ENCODE measurements around the gene PDE4DIP.
"Not testable (repeated sequence)": the region's sequence is repeated elsewhere in the genome, so short reads cannot be mapped to it uniquely, and the experiment has no call there.

Gene PDE4DIP

GRCh38 chr1:148888597-148888996 lies 44.4 kb downstream of the PDE4DIP start:
- H3K4me1 ChIP-seq (ENCODE audit: control insufficient read depth, insufficient read depth, low read depth, low read length); H3K4me2 ChIP-seq (ENCODE audit: low read length, poor library complexity, severe bottlenecking); H3K18ac ChIP-seq (ENCODE audit: low read depth in 1 of 2, low read length in 2 of 2); H2BK12ac ChIP-seq (ENCODE audit: low read length in 2 of 2); H3K36me3 ChIP-seq (ENCODE audit: control insufficient read depth in 1 of 2, insufficient read depth in 2 of 2, low read depth in 1 of 2, low read length in 2 of 2); H3K9ac ChIP-seq (ENCODE audit: low read length); H2AFZ ChIP-seq (ENCODE audit: low read depth, low read length); H4K8ac ChIP-seq (ENCODE audit: low read length); H3K27ac ChIP-seq (ENCODE audit: low read length, poor library complexity, severe bottlenecking); H3K4ac ChIP-seq (ENCODE audit: low read depth in 1 of 2, low read length in 2 of 2); H2BK120ac ChIP-seq (ENCODE audit: low read depth, low read length); H3K14ac ChIP-seq (ENCODE audit: low read length in 2 of 2); H2BK5ac ChIP-seq (ENCODE audit: low read depth, low read length, poor library complexity, severe bottlenecking); H3K9me3 ChIP-seq (ENCODE audit: control insufficient read depth, low read length); H3K23ac ChIP-seq (ENCODE audit: low read length in 2 of 2); H4K91ac ChIP-seq (ENCODE audit: low read length); H2AK5ac ChIP-seq (ENCODE audit: low read length, severe bottlenecking); H3K79me1 ChIP-seq (replicated peaks; ENCODE audit: low read length, poor library complexity, severe bottlenecking); DNase-seq; H3K4me3 ChIP-seq (ENCODE audit: insufficient read depth in 1 of 2, low read depth in 1 of 2, low read length in 2 of 2); H3K27me3 ChIP-seq (ENCODE audit: control insufficient read depth in 1 of 2, insufficient read depth in 1 of 2, low read length in 2 of 2); H2BK15ac ChIP-seq (ENCODE audit: low read depth, poor library complexity, severe bottlenecking): not testable (repeated sequence)
- WGBS = no CpG with 5 or more reads among the region's 5 CpGs

GRCh38 chr1:148889267-148890074 lies 45.2 kb downstream of the PDE4DIP start:
- H3K14ac ChIP-seq (ENCODE audit: low read length in 2 of 2); H2BK120ac ChIP-seq (ENCODE audit: low read depth, low read length); H2BK5ac ChIP-seq (ENCODE audit: low read depth, low read length, poor library complexity, severe bottlenecking); H3K36me3 ChIP-seq (ENCODE audit: control insufficient read depth in 1 of 2, insufficient read depth in 2 of 2, low read depth in 1 of 2, low read length in 2 of 2); H4K8ac ChIP-seq (ENCODE audit: low read length); H3K23ac ChIP-seq (ENCODE audit: low read length in 2 of 2); H2AFZ ChIP-seq (ENCODE audit: low read depth, low read length); H2BK12ac ChIP-seq (ENCODE audit: low read length in 2 of 2); DNase-seq; H3K18ac ChIP-seq (ENCODE audit: low read depth in 1 of 2, low read length in 2 of 2); H3K79me1 ChIP-seq (replicated peaks; ENCODE audit: low read length, poor library complexity, severe bottlenecking); H3K4ac ChIP-seq (ENCODE audit: low read depth in 1 of 2, low read length in 2 of 2); H4K91ac ChIP-seq (ENCODE audit: low read length); H3K9me3 ChIP-seq (ENCODE audit: control insufficient read depth, low read length); H3K27me3 ChIP-seq (ENCODE audit: control insufficient read depth in 1 of 2, insufficient read depth in 1 of 2, low read length in 2 of 2); H2AK5ac ChIP-seq (ENCODE audit: low read length, severe bottlenecking); H3K27ac ChIP-seq (ENCODE audit: low read length, poor library complexity, severe bottlenecking); H3K4me3 ChIP-seq (ENCODE audit: insufficient read depth in 1 of 2, low read depth in 1 of 2, low read length in 2 of 2); H3K9ac ChIP-seq (ENCODE audit: low read length); H2BK15ac ChIP-seq (ENCODE audit: low read depth, poor library complexity, severe bottlenecking); H3K4me2 ChIP-seq (ENCODE audit: low read length, poor library complexity, severe bottlenecking); H3K4me1 ChIP-seq (ENCODE audit: control insufficient read depth, insufficient read depth, low read depth, low read length): not testable (repeated sequence)
- WGBS = no CpG with 5 or more reads among the region's 28 CpGs

- not testable (repeated sequence) for H4K8ac ChIP-seq (ENCODE audit: low read length); H3K4me2 ChIP-seq (ENCODE audit: low read length, poor library complexity, severe bottlenecking); H3K9ac ChIP-seq (ENCODE audit: low read length); H3K36me3 ChIP-seq (ENCODE audit: control insufficient read depth in 1 of 2, insufficient read depth in 2 of 2, low read depth in 1 of 2, low read length in 2 of 2); H3K9me3 ChIP-seq (ENCODE audit: control insufficient read depth, low read length); H2BK5ac ChIP-seq (ENCODE audit: low read depth, low read length, poor library complexity, severe bottlenecking); H3K4ac ChIP-seq (ENCODE audit: low read depth in 1 of 2, low read length in 2 of 2); H3K79me1 ChIP-seq (replicated peaks; ENCODE audit: low read length, poor library complexity, severe bottlenecking); H3K18ac ChIP-seq (ENCODE audit: low read depth in 1 of 2, low read length in 2 of 2); H2BK120ac ChIP-seq (ENCODE audit: low read depth, low read length); H2BK12ac ChIP-seq (ENCODE audit: low read length in 2 of 2); DNase-seq; H3K23ac ChIP-seq (ENCODE audit: low read length in 2 of 2); H3K4me1 ChIP-seq (ENCODE audit: control insufficient read depth, insufficient read depth, low read depth, low read length); H2BK15ac ChIP-seq (ENCODE audit: low read depth, poor library complexity, severe bottlenecking); H3K14ac ChIP-seq (ENCODE audit: low read length in 2 of 2); H3K4me3 ChIP-seq (ENCODE audit: insufficient read depth in 1 of 2, low read depth in 1 of 2, low read length in 2 of 2); H4K91ac ChIP-seq (ENCODE audit: low read length); H3K27ac ChIP-seq (ENCODE audit: low read length, poor library complexity, severe bottlenecking); H3K27me3 ChIP-seq (ENCODE audit: control insufficient read depth in 1 of 2, insufficient read depth in 1 of 2, low read length in 2 of 2); H2AK5ac ChIP-seq (ENCODE audit: low read length, severe bottlenecking); H2AFZ ChIP-seq (ENCODE audit: low read depth, low read length)
- no CpG with 5 or more reads among the region's 4 CpGs for WGBS
Measured at GRCh38 chr1:148890075-148890568, 45.9 kb downstream of the PDE4DIP start.

- not testable (repeated sequence) for H3K23ac ChIP-seq (ENCODE audit: low read length in 2 of 2); H3K4me3 ChIP-seq (ENCODE audit: insufficient read depth in 1 of 2, low read depth in 1 of 2, low read length in 2 of 2); H3K27ac ChIP-seq (ENCODE audit: low read length, poor library complexity, severe bottlenecking); DNase-seq; H2BK5ac ChIP-seq (ENCODE audit: low read depth, low read length, poor library complexity, severe bottlenecking); H3K18ac ChIP-seq (ENCODE audit: low read depth in 1 of 2, low read length in 2 of 2); H4K8ac ChIP-seq (ENCODE audit: low read length); H3K79me1 ChIP-seq (replicated peaks; ENCODE audit: low read length, poor library complexity, severe bottlenecking); H3K27me3 ChIP-seq (ENCODE audit: control insufficient read depth in 1 of 2, insufficient read depth in 1 of 2, low read length in 2 of 2); H2BK120ac ChIP-seq (ENCODE audit: low read depth, low read length); H2BK12ac ChIP-seq (ENCODE audit: low read length in 2 of 2); H3K4ac ChIP-seq (ENCODE audit: low read depth in 1 of 2, low read length in 2 of 2); H3K14ac ChIP-seq (ENCODE audit: low read length in 2 of 2); H2BK15ac ChIP-seq (ENCODE audit: low read depth, poor library complexity, severe bottlenecking); H3K4me2 ChIP-seq (ENCODE audit: low read length, poor library complexity, severe bottlenecking); H3K9ac ChIP-seq (ENCODE audit: low read length); H3K9me3 ChIP-seq (ENCODE audit: control insufficient read depth, low read length); H3K4me1 ChIP-seq (ENCODE audit: control insufficient read depth, insufficient read depth, low read depth, low read length); H4K91ac ChIP-seq (ENCODE audit: low read length); H3K36me3 ChIP-seq (ENCODE audit: control insufficient read depth in 1 of 2, insufficient read depth in 2 of 2, low read depth in 1 of 2, low read length in 2 of 2); H2AK5ac ChIP-seq (ENCODE audit: low read length, severe bottlenecking); H2AFZ ChIP-seq (ENCODE audit: low read depth, low read length)
- no CpG with 5 or more reads among the region's 5 CpGs for WGBS
Measured at GRCh38 chr1:148894360-148895352, 50.4 kb downstream of the PDE4DIP start.

All from mesenchymal stem cell (in vitro differentiated cells and primary cell).